IPS-18a (cell line): Measurements from ENCODE around the gene HCFC2.

Source experiments
- H3K27ac ChIP-seq: one replicate; pipeline ENCODE4 v1.5.1; 2013; ENCODE audit warnings: low read length
- H3K27me3 ChIP-seq: one replicate; pipeline ENCODE4 v1.6.1; 2013; ENCODE audit warnings: mild to moderate bottlenecking, low read length; ENCODE audit not compliant: control insufficient read depth, insufficient read depth
- H3K36me3 ChIP-seq: one replicate; pipeline ENCODE4 v1.6.1; 2013; ENCODE audit warnings: low read depth, low read length; ENCODE audit not compliant: control insufficient read depth
- H3K4me1 ChIP-seq: one replicate; pipeline ENCODE4 v1.6.1; 2013; ENCODE audit warnings: low read depth, low read length; ENCODE audit not compliant: control insufficient read depth
- H3K4me3 ChIP-seq: one replicate; pipeline ENCODE4 v1.5.1; 2013; ENCODE audit warnings: low read length
- H3K9ac ChIP-seq: one replicate; pipeline ENCODE4 v1.6.1; 2013; ENCODE audit warnings: mild to moderate bottlenecking, low read length, moderate library complexity
- H3K9me3 ChIP-seq: one replicate; pipeline ENCODE4 v1.6.1; 2013; ENCODE audit warnings: low read depth, low read length; ENCODE audit not compliant: control insufficient read depth

HCFC2 gene

GRCh38 chr12:104059963-104060362 is 4.4 kb upstream of the HCFC2 start:
- Histone ChIP-seq H3K4me1 (no peaks in the 10 kb centered on the region), H3K27me3 (peaks cover 9% of the 10 kb centered on the region), H3K27ac (no peak overlapping the region), H3K4me3 (no peak overlapping the region), H3K36me3 (no peaks in the 10 kb centered on the region), H3K9me3 (no peaks in the 10 kb centered on the region), H3K9ac (no peak overlapping the region)

GRCh38 chr12:104060791-104061190 is 3.5 kb upstream of the HCFC2 start:
- H3K36me3 ChIP-seq, result no peaks in the 10 kb centered on the region
- H3K9ac ChIP-seq, result no peak overlapping the region
- no peaks in the 10 kb centered on the region for H3K4me1 ChIP-seq
- no peaks in the 10 kb centered on the region for H3K9me3 ChIP-seq
- H3K27me3 ChIP-seq, result peaks cover 18% of the 10 kb centered on the region
- no peak overlapping the region for H3K4me3 ChIP-seq
- H3K27ac ChIP-seq, result no peak overlapping the region

- Histone ChIP-seq H3K4me1 (no peaks in the 10 kb centered on the region), H3K36me3 (no peaks in the 10 kb centered on the region), H3K9ac (peak overlapping the region; percentile 44), H3K27ac (no peak overlapping the region), H3K27me3 (peaks cover 22% of the 10 kb centered on the region), H3K4me3 (peak overlapping the region; percentile 86), H3K9me3 (no peaks in the 10 kb centered on the region)
These were observed 660 bp upstream of the HCFC2 start for GRCh38 chr12:104063712-104064030.

- no peaks in the 10 kb centered on the region for H3K4me1 ChIP-seq
- H3K27ac ChIP-seq, result no peak overlapping the region
- H3K4me3 ChIP-seq, result peak overlapping the region; percentile 86
- H3K9me3 ChIP-seq, result no peaks in the 10 kb centered on the region
- peaks cover 22% of the 10 kb centered on the region for H3K27me3 ChIP-seq
- H3K36me3 ChIP-seq, result no peaks in the 10 kb centered on the region
- H3K9ac ChIP-seq, result peak overlapping the region; percentile 44
These were observed 604 bp downstream of the HCFC2 start for GRCh38 chr12:104064842-104065427.

- no peaks in the 10 kb centered on the region for H3K27me3 ChIP-seq
- H3K4me3 ChIP-seq, result no peak overlapping the region
- H3K9me3 ChIP-seq, result no peaks in the 10 kb centered on the region
- H3K36me3 ChIP-seq, result no peaks in the 10 kb centered on the region
- no peaks in the 10 kb centered on the region for H3K4me1 ChIP-seq
- H3K9ac ChIP-seq, result no peak overlapping the region
- no peak overlapping the region for H3K27ac ChIP-seq
These were observed 7.8 kb downstream of the HCFC2 start for GRCh38 chr12:104072099-104072498.

GRCh38 chr12:104073699-104074098 is 9.4 kb downstream of the HCFC2 start:
- H3K4me3 ChIP-seq, result no peak overlapping the region
- H3K27me3 ChIP-seq, result no peaks in the 10 kb centered on the region
- no peak overlapping the region for H3K27ac ChIP-seq
- no peaks in the 10 kb centered on the region for H3K36me3 ChIP-seq
- H3K9me3 ChIP-seq, result no peaks in the 10 kb centered on the region
- no peaks in the 10 kb centered on the region for H3K4me1 ChIP-seq
- no peak overlapping the region for H3K9ac ChIP-seq

- no peak overlapping the region for H3K4me3 ChIP-seq
- no peaks in the 10 kb centered on the region for H3K36me3 ChIP-seq
- no peaks in the 10 kb centered on the region for H3K27me3 ChIP-seq
- no peaks in the 10 kb centered on the region for H3K9me3 ChIP-seq
- no peaks in the 10 kb centered on the region for H3K4me1 ChIP-seq
- H3K27ac ChIP-seq, result no peak overlapping the region
- no peak overlapping the region for H3K9ac ChIP-seq
These were observed 14.7 kb downstream of the HCFC2 start for GRCh38 chr12:104079024-104079423.

GRCh38 chr12:104080764-104081163 is 16.4 kb downstream of the HCFC2 start:
- no peaks in the 10 kb centered on the region for H3K9me3 ChIP-seq
- H3K9ac ChIP-seq, result no peak overlapping the region
- no peaks in the 10 kb centered on the region for H3K4me1 ChIP-seq
- H3K27me3 ChIP-seq, result no peaks in the 10 kb centered on the region
- H3K4me3 ChIP-seq, result no peak overlapping the region
- H3K36me3 ChIP-seq, result no peaks in the 10 kb centered on the region
- no peak overlapping the region for H3K27ac ChIP-seq

- Histone ChIP-seq H3K4me3 (no peak overlapping the region), H3K27me3 (no peaks in the 10 kb centered on the region), H3K9me3 (no peaks in the 10 kb centered on the region), H3K27ac (no peak overlapping the region), H3K36me3 (no peaks in the 10 kb centered on the region), H3K4me1 (no peaks in the 10 kb centered on the region), H3K9ac (no peak overlapping the region)
These were observed 19.6 kb downstream of the HCFC2 start for GRCh38 chr12:104083769-104084475.

GRCh38 chr12:104090685-104091084 is 26.4 kb downstream of the HCFC2 start:
- Histone ChIP-seq H3K36me3 (no peaks in the 10 kb centered on the region), H3K4me1 (no peaks in the 10 kb centered on the region), H3K27me3 (no peaks in the 10 kb centered on the region), H3K4me3 (no peak overlapping the region), H3K27ac (no peak overlapping the region), H3K9me3 (no peaks in the 10 kb centered on the region), H3K9ac (no peak overlapping the region)

- Histone ChIP-seq H3K36me3 (no peaks in the 10 kb centered on the region), H3K9ac (no peak overlapping the region), H3K4me3 (no peak overlapping the region), H3K9me3 (no peaks in the 10 kb centered on the region), H3K27me3 (no peaks in the 10 kb centered on the region), H3K27ac (no peak overlapping the region), H3K4me1 (no peaks in the 10 kb centered on the region)
These were observed 26.8 kb downstream of the HCFC2 start for GRCh38 chr12:104091136-104091535.

GRCh38 chr12:104094284-104094683 is 30.0 kb downstream of the HCFC2 start:
- H3K36me3 ChIP-seq, result no peaks in the 10 kb centered on the region
- no peaks in the 10 kb centered on the region for H3K9me3 ChIP-seq
- H3K4me1 ChIP-seq, result no peaks in the 10 kb centered on the region
- no peak overlapping the region for H3K4me3 ChIP-seq
- H3K9ac ChIP-seq, result no peak overlapping the region
- no peaks in the 10 kb centered on the region for H3K27me3 ChIP-seq
- no peak overlapping the region for H3K27ac ChIP-seq
